HG02610 (cell line): ENCODE data around the gene TXLNA.

Experiments used
- ATAC-seq: cut with Tn5 transposase; IDR thresholded peaks from one replicate; pipeline ENCODE4 v1.9.1; 2021; ENCODE audit warnings: mild to moderate bottlenecking, moderate library complexity; ENCODE audit not compliant: unreplicated experiment

Gene TXLNA

DNA sequence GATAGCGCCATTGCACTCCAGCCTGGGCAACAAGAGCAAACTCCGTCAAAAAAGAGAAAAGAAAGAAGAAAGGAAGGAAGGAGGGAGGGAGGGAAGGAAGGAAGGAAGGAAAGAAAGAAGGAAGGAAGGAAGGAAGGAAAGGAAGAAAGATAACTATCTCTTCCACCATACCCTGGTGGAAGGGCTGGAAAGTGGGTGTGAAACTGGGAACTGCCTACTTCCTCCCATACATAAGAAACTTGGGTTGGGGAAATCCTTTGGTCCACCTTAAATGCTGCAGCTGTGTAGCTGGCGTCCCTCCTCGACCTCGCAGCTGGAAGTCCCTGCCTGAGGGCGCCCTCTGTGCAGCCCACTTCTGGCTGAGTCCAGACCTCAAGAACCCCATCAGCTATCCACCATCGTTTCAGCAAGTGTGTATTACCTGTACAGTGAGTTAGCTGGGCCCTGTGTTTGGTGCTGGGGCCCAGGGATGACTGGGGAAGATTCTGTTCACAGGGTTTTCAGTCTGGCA is 62.9 kb downstream of the TXLNA start:
- ATAC-seq: no peak

DNA sequence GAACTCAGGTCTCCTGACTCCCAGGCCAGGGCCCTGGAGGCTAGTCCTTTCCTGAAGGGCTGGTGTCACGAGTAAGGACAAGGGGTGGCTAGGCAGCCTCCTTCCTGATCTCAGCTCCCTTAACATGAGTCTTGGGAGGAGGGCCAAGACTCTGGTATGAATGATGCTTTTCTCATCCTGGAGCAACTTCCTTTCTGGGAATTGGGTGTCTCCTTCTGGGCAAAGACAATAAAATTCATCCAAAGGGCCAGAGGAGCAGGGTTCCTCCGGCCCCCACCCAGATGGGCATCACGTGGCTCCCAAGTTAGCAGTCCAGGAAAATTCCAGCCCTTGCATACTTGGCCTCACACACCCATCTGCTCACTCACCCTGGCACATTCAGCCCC is 67.4 kb downstream of the TXLNA start, which contains the start of gene FAM167B:
FAM167B (plus strand) TSS at position 335 of the 386 bp plus-strand sequence. CDS start 200 bp downstream, outside the sequence.
- ATAC-seq: no peak

DNA sequence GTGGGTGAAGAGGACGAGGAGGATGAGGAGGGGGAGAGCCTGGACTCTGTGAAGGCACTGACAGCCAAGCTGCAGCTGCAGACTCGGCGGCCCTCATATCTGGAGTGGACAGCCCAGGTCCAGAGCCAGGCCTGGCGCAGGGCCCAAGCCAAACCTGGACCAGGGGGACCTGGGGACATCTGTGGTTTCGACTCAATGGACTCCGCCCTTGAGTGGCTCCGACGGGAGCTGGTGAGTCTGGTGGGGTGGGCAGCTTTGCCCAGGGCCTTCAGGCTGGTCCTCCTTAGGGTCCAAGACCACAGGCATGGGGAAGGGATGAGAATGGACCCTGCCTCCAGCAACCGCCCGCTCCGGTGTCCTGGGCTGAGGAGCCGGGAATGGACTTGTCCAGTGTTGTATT is 68.0 kb downstream of the TXLNA start:
- no peak for ATAC-seq
